SU-DHL-6 (cell line): ENCODE measurements around the gene ACOT2.
"Not testable (repeated sequence)": the region's sequence is repeated elsewhere in the genome, so short reads cannot be mapped to it uniquely, and the experiment has no call there.

Experiments used
- CTCF ChIP-seq: fragments of 200-600 bp; sonication (generic); IDR thresholded peaks from one replicate; pipeline ENCODE4 v1.5.1; 2017; ENCODE audit warnings: antibody characterized with exemption, mild to moderate bottlenecking, low read length, moderate library complexity; ENCODE audit not compliant: insufficient read depth, poor library complexity, severe bottlenecking
- EZH2phosphoT487 ChIP-seq: fragments of 200-600 bp; sonication (generic), shearing (Covaris generic); conservative IDR thresholded peaks from 2 replicates; pipeline ENCODE4 v1.6.1; 2018; ENCODE audit warnings: mild to moderate bottlenecking, antibody characterized with exemption, low read length, moderate library complexity, mixed read lengths

GRCh38 chr14:73549097-73549496, 19.9 kb upstream of the ACOT2 start:
- TF ChIP-seq CTCF, EZH2phosphoT487: not testable (repeated sequence)
